K562 (cell line): ENCODE data around the gene TRMT1. TPM values are rescaled to one million over a fixed set of nuclear protein-coding genes. Genes with fewer than 3 reads are reported as not detected.
A peak's percentile ranks its signal among the peaks of the same experiment; 100 is the strongest.

Experiments
- AFF4 ChIP-seq: sonication (generic); formaldehyde crosslinking; IDR thresholded peaks from 2 replicates; pipeline ENCODE4 v1.8.0; 2023; ENCODE audit warnings: mild to moderate bottlenecking, missing genetic modification reagents
- JUND ChIP-seq, 2 experiments: IDR thresholded peaks; 2 replicates in 1 of 2; 3 replicates in 1 of 2; pipeline ENCODE4 v1.6.1; 2011; ENCODE audit warnings: borderline replicate concordance in 2 of 2, low read depth in 2 of 2, low read length in 2 of 2, improper control_type of control experiment in 1 of 2, missing biosample characterization in 1 of 2, missing genetic modification characterization in 1 of 2, missing genetic modification reagents in 1 of 2
- NFYB ChIP-seq: IDR thresholded peaks from 2 replicates; pipeline ENCODE4 v1.6.1; 2011; ENCODE audit warnings: mild to moderate bottlenecking, moderate library complexity; ENCODE audit not compliant: insufficient read length; ENCODE audit errors: extremely low read depth
- NONO ChIP-seq, 2 experiments: fragments of 200-400 bp in 1 of 2; fragments of 450-650 bp in 1 of 2; formaldehyde crosslinking in 1 of 2; IDR thresholded peaks; 2 replicates each; pipeline ENCODE4 v1.6.1; 2017; ENCODE audit warnings: low read depth in 2 of 2, mild to moderate bottlenecking in 2 of 2, moderate library complexity in 2 of 2, low read length in 1 of 2
- NR4A1 ChIP-seq, 2 experiments: fragments of 250-450 bp in 1 of 2; fragments of 450-650 bp in 1 of 2; sonication (Bioruptor Pico) in 1 of 2; IDR thresholded peaks; 2 replicates each; pipeline versions ENCODE4 v1.4.0 to v1.6.1; 2016 to 2020; ENCODE audit warnings: mild to moderate bottlenecking in 2 of 2, missing compliant biosample characterization in 1 of 2, missing genetic modification characterization in 1 of 2, moderate library complexity in 1 of 2
- PPARD ChIP-seq: fragments of 250-450 bp; sonication (Bioruptor Pico); IDR thresholded peaks from 2 replicates; pipeline ENCODE4 v1.8.0; 2022; ENCODE audit warnings: inconsistent platforms, mild to moderate bottlenecking, moderate library complexity
- PTBP1 ChIP-seq: fragments of 200-400 bp; formaldehyde crosslinking; IDR thresholded peaks from 2 replicates; pipeline ENCODE4 v1.6.1; 2017; ENCODE audit warnings: low read depth, low read length
- RREB1 ChIP-seq: fragments of 250-450 bp; sonication (Bioruptor Pico); IDR thresholded peaks from 2 replicates; pipeline ENCODE4 v1.4.0; 2020
- SAP30 ChIP-seq: fragments of 200-600 bp; sonication (generic); IDR thresholded peaks from 2 replicates; pipeline ENCODE4 v1.6.1; 2012; ENCODE audit warnings: borderline replicate concordance, low read depth, mild to moderate bottlenecking, moderate library complexity, low read length, control low read depth, inconsistent platforms; ENCODE audit not compliant: insufficient read depth, poor library complexity, severe bottlenecking
- SMARCA5 ChIP-seq: fragments of 450-650 bp; IDR thresholded peaks from 2 replicates; pipeline ENCODE4 v1.6.1; 2016
- TAF7 ChIP-seq: fragments of 450-650 bp; IDR thresholded peaks from 2 replicates; pipeline ENCODE4 v1.6.1; 2016; ENCODE audit warnings: missing genetic modification characterization, missing compliant biosample characterization
- ZNF780A ChIP-seq: fragments of 250-450 bp; sonication (Bioruptor Pico); IDR thresholded peaks from 2 replicates; pipeline ENCODE4 v1.5.0; 2021; ENCODE audit warnings: mild to moderate bottlenecking
- polyA plus RNA-seq, 8 experiments: library from polyadenylated mRNA; depleted of rRNA in 4 of 8; stranded (reverse) in 5 of 8; unstranded in 3 of 8; fragments of >200 nt; fragmentation: Nextera tagmentation in 2 of 8; fragmentation: Illumina TruSeq in 1 of 8; extraction: Ambion mirVana in 2 of 8; extraction: Trizol in 1 of 8; gene quantifications; 2 replicates each; pipeline versions ENCODE4 v1.2.1 to v1.2.3, GENCODE V29; 2011 to 2014; ENCODE audit warnings: inconsistent platforms in 1 of 8, missing spikeins in 1 of 8
- total RNA-seq, 7 experiments: library from RNA; depleted of rRNA in 6 of 7; stranded (reverse); fragments of >200 nt in 6 of 7; fragmentation: Illumina TruSeq in 2 of 7; extraction: Trizol in 2 of 7; gene quantifications; 2 replicates each; pipeline versions ENCODE4 v1.2.1 to v1.2.3, GENCODE V29; 2011 to 2021; ENCODE audit warnings: low replicate concordance in 1 of 7
- TF ChIP-seq, protein P1 (sequence below): fragments of 450-650 bp; conservative IDR thresholded peaks from 2 replicates; pipeline ENCODE4 v1.6.1; 2016; ENCODE audit warnings: missing genetic modification characterization, low read depth, mild to moderate bottlenecking, missing compliant biosample characterization, moderate library complexity

TRMT1 gene
- total and polyA plus RNA-seq, 9 of the 15 experiments (the other 6 are each of a cell fraction or from before 2014, with no cell fraction given), result 5.8 to 158 (median 54.3) TPM

DNA sequence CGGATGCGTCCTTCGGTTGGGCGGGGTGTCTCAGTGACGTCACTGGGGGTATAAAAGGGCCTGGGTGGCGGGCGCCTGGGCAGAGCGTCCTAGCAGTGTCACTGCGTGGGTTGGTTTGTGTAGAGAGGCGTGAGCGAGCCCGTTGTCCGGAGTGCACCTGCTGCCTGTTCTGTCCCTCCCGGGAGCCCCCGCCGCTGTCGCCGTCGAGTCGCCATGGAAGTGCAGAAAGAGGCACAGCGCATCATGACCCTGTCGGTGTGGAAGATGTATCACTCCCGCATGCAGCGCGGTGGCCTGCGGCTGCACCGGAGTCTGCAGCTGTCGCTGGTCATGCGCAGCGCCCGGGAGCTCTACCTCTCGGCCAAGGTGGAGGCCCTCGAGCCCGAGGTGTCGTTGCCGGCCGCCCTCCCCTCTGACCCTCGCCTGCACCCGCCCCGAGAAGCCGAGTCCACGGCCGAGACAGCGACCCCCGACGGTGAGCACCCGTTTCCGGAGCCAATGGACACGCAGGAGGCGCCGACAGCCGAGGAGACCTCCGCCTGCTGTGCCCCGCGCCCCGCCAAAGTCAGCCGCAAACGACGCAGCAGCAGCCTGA is 36.5 kb upstream of the TRMT1 start (continued):
- TF ChIP-seq RREB1 (CRISPR knock-in tag) (peak; percentile 52; the same call in 1 of the 2 replicates), JUND (IDR thresholded peaks at IDR 0.05; ENCODE audit: borderline replicate concordance, low read depth, low read length) (peak; percentile 83), JUND (tag; IDR thresholded peaks at IDR 0.05; ENCODE audit: borderline replicate concordance, low read depth, low read length) (peak; percentile 80; the same call in 1 of the 3 replicates), AFF4 (peak; percentile 100), PPARD (CRISPR knock-in tag) (no peak), ZNF780A (peak; percentile 53; the same call in 1 of the 2 replicates), PTBP1 (peak; percentile 84; the same call in 1 of the 2 replicates), NR4A1 (CRISPR knock-in tag; IDR thresholded peaks at IDR 0.05) (no peak), NR4A1 (tag; IDR thresholded peaks at IDR 0.05) (0 out of 2 replicates have a peak, but pooled peaks have one; percentile 72), NFYB (no peak), NONO (IDR thresholded peaks at IDR 0.05; ENCODE audit: low read depth in 2 of 2, low read length in 1 of 2) (peak in 1 of 2 experiments; percentile 90; a peak in 2 of 4 replicates), SMARCA5 (0 out of 2 replicates have a peak, but pooled peaks have one; percentile 50), TAF7 (tag) (peak; percentile 97), SAP30 (peak; percentile 82)
- TF ChIP-seq, protein P1, sequence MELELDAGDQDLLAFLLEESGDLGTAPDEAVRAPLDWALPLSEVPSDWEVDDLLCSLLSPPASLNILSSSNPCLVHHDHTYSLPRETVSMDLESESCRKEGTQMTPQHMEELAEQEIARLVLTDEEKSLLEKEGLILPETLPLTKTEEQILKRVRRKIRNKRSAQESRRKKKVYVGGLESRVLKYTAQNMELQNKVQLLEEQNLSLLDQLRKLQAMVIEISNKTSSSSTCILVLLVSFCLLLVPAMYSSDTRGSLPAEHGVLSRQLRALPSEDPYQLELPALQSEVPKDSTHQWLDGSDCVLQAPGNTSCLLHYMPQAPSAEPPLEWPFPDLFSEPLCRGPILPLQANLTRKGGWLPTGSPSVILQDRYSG, result no peak
